Body of pancreas (tissue), 4 donors: ENCODE results near the gene SETBP1. TPM values are rescaled to one million over a fixed set of nuclear protein-coding genes. Genes with fewer than 3 reads are reported as not detected.
A peak's percentile ranks its signal among the peaks of the same experiment; 100 is the strongest.

ENCODE experiments used
- ATAC-seq: fragments of 150-250 bp; one replicate; pipeline ENCODE4 v1.9.1; 2016
- DNase-seq, 4 donors: peaks; one replicate each; pipeline ENCODE4 v3.0.0-alpha.2; 2019
- H3K27ac ChIP-seq, 4 donors: fragments of 200-600 bp; sonication (generic); 1 replicate in 3 of 4; 2 replicates in 1 of 4; pipeline versions ENCODE4 v1.5.1 to v1.6.1; 2016 to 2019; ENCODE audit warnings: mild to moderate bottlenecking in 1 of 4, mixed read lengths in 1 of 4, moderate library complexity in 1 of 4
- H3K27me3 ChIP-seq, 2 donors: fragments of 200-600 bp; sonication (generic); one replicate each; pipeline ENCODE4 v1.6.0; 2016; ENCODE audit warnings: mild to moderate bottlenecking in 1 of 2
- H3K36me3 ChIP-seq, 2 donors: fragments of 200-600 bp; sonication (generic); replicated peaks in 1 of 2; 2 replicates each; pipeline ENCODE4 v1.5.1; 2016; ENCODE audit warnings: low read depth in 2 of 2; ENCODE audit not compliant: insufficient read depth in 1 of 2
- H3K4me1 ChIP-seq: fragments of 200-600 bp; sonication (generic); one replicate; pipeline ENCODE4 v1.6.0; 2016
- H3K4me3 ChIP-seq, 2 donors: fragments of 200-600 bp; sonication (generic); 1 replicate in 1 of 2; 2 replicates in 1 of 2; pipeline ENCODE4 v1.5.1; 2016 to 2019
- H3K9me3 ChIP-seq, 3 donors: fragments of 200-600 bp; sonication (generic); 1 replicate in 2 of 3; 2 replicates in 1 of 3; pipeline ENCODE4 v1.5.1; 2016
- POLR2A ChIP-seq, 3 donors: fragments of 450-650 bp; IDR thresholded peaks; one replicate each; pipeline ENCODE4 v1.6.1; 2016; ENCODE audit warnings: antibody characterized with exemption in 3 of 3, mild to moderate bottlenecking in 2 of 3
- WGBS, 2 donors: methylation state at CpG; one replicate each; pipeline ENCODE4 v1.1.5; 2017; 5-methylcytosine and 5-hydroxymethylcytosine counted together
- intact Hi-C: fragments of 100-400 bp; cut with DNase I; formaldehyde crosslinking; loops from one replicate; pipeline ENCODE4 v1.15.1; 2023
- total RNA-seq, 2 donors: library from RNA; depleted of rRNA; stranded (reverse); fragments of >200 nt; gene quantifications; one replicate each; pipeline ENCODE4 v1.1.0, GENCODE V29; 2016
- TF ChIP-seq, protein P1 (sequence below), 7 experiments: fragments of 450-650 bp in 4 of 7; fragments of 200-600 bp in 3 of 7; sonication (generic) in 3 of 7; IDR thresholded peaks; one replicate each; pipeline ENCODE4 v1.5.1; 2016 to 2019; ENCODE audit warnings: antibody characterized with exemption in 7 of 7

SETBP1 gene
- total RNA-seq, 2 donors from 2014 or later = 23.6 to 37.2 TPM

GRCh38 chr18:44817831-44818473, 137.3 kb downstream of the SETBP1 start:
- ATAC-seq (no peak), DNase-seq (no peak)
- no peaks in the 10 kb centered on the region for H3K27me3 ChIP-seq
- peak overlapping the region in 2 of 4 donors; percentile 16 to 24 for H3K27ac ChIP-seq
- peaks cover 45% of the 10 kb centered on the region for H3K4me1 ChIP-seq
- no peaks in the 10 kb centered on the region for H3K9me3 ChIP-seq
- intact Hi-C loops = loop anchor here (10.0 kb wide), 1 partner anchor 87 kb away; no protein-coding TSS in a partner anchor
- H3K36me3 ChIP-seq = no peaks in the 10 kb centered on the region
- no peak overlapping the region for H3K4me3 ChIP-seq
- WGBS, 2 donors = 60 to 65% methylated on average over 10 of the region's 10 CpGs
- no peak for TF ChIP-seq POLR2A (IDR thresholded peaks at IDR 0.05)
- TF ChIP-seq, protein P1, sequence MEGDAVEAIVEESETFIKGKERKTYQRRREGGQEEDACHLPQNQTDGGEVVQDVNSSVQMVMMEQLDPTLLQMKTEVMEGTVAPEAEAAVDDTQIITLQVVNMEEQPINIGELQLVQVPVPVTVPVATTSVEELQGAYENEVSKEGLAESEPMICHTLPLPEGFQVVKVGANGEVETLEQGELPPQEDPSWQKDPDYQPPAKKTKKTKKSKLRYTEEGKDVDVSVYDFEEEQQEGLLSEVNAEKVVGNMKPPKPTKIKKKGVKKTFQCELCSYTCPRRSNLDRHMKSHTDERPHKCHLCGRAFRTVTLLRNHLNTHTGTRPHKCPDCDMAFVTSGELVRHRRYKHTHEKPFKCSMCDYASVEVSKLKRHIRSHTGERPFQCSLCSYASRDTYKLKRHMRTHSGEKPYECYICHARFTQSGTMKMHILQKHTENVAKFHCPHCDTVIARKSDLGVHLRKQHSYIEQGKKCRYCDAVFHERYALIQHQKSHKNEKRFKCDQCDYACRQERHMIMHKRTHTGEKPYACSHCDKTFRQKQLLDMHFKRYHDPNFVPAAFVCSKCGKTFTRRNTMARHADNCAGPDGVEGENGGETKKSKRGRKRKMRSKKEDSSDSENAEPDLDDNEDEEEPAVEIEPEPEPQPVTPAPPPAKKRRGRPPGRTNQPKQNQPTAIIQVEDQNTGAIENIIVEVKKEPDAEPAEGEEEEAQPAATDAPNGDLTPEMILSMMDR (IDR thresholded peaks at IDR 0.05) = no peak

GRCh38 chr18:44818668-44819403, 138.1 kb downstream of the SETBP1 start:
- Histone ChIP-seq H3K36me3 (no peaks in the 10 kb centered on the region), H3K4me3 (no peak overlapping the region), H3K27ac (peak overlapping the region in 3 of 4 donors; percentile 20 to 70 (median 54)), H3K27me3 (no peaks in the 10 kb centered on the region), H3K9me3 (no peaks in the 10 kb centered on the region), H3K4me1 (peaks cover 54% of the 10 kb centered on the region)
- intact Hi-C loops = loop anchor here (10.0 kb wide), 1 partner anchor 86 kb away; no protein-coding TSS in a partner anchor
- TF ChIP-seq, protein P1 (IDR thresholded peaks at IDR 0.05) = no peak
- TF ChIP-seq POLR2A (IDR thresholded peaks at IDR 0.05) = no peak
- DNase-seq = no peak
- no peak for ATAC-seq
- WGBS, 2 donors = 81 to 85% methylated on average over 7 of the region's 7 CpGs

GRCh38 chr18:44819944-44820510, 139.3 kb downstream of the SETBP1 start:
- DNase-seq = peak; percentile 60 to 64 (median 62)
- Histone ChIP-seq H3K4me1 (peaks cover 57% of the 10 kb centered on the region), H3K36me3 (no peaks in the 10 kb centered on the region), H3K27ac (peak overlapping the region in 3 of 4 donors; percentile 20 to 70 (median 54)), H3K4me3 (no peak overlapping the region), H3K27me3 (no peaks in the 10 kb centered on the region), H3K9me3 (no peaks in the 10 kb centered on the region)
- peak; percentile 78 for ATAC-seq
- no peak for TF ChIP-seq POLR2A (IDR thresholded peaks at IDR 0.05)
- TF ChIP-seq, protein P1 (IDR thresholded peaks at IDR 0.05) = no peak
- WGBS, 2 donors = 73 to 79% methylated on average over 6 of the region's 6 CpGs
- intact Hi-C loops = loop anchor here (10.0 kb wide), 1 partner anchor 85 kb away; no protein-coding TSS in a partner anchor

DNA sequence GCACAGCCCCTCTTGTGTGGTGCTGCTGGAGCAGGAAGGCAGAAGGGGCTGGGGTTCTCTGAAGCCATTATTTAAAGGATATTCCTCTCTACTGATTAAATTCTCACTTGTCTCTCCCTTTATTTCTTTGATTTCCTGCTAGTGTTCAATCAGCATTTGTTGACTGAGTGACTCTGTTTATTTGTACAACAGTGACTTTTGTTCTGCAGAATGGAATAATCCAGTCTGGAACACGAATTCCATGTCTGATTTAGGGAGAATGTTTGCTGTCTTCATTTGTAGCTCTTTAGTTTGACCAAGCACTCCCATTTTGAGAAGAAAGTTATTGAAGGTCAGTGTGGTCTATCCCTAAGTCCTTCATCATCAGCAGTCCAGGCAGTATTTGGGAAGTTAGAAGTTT, 141.2 kb downstream of the SETBP1 start:
- ATAC-seq (peak; percentile 49), DNase-seq (no peak)
- H3K9me3 ChIP-seq = no peaks in the 10 kb centered on the region
- H3K27me3 ChIP-seq = no peaks in the 10 kb centered on the region
- WGBS, 2 donors = 0 to 21% methylated on average over 1 of the region's 1 CpG
- intact Hi-C loops = no loop called here
- TF ChIP-seq, protein P1 (IDR thresholded peaks at IDR 0.05) = no peak
- TF ChIP-seq POLR2A (IDR thresholded peaks at IDR 0.05) = no peak
- H3K4me1 ChIP-seq = peaks cover 71% of the 10 kb centered on the region
- no peak overlapping the region for H3K4me3 ChIP-seq
- peak overlapping the region; percentile 62 to 80 (median 70) for H3K27ac ChIP-seq
- no peaks in the 10 kb centered on the region for H3K36me3 ChIP-seq
